Measurements from ENCODE around the gene NDRG3.
"Not testable (repeated sequence)": the region's sequence is repeated elsewhere in the genome, so short reads cannot be mapped to it uniquely, and the experiment has no call there.

The NDRG3 gene

GRCh38 chr20:36644032-36644705, 101.7 kb downstream of the NDRG3 start:
- no peak for DNase-seq (ENCODE audit: low spot score)

GRCh38 chr20:36642136-36642535, 103.8 kb downstream of the NDRG3 start:
- no peak for DNase-seq (ENCODE audit: low spot score)

DNA sequence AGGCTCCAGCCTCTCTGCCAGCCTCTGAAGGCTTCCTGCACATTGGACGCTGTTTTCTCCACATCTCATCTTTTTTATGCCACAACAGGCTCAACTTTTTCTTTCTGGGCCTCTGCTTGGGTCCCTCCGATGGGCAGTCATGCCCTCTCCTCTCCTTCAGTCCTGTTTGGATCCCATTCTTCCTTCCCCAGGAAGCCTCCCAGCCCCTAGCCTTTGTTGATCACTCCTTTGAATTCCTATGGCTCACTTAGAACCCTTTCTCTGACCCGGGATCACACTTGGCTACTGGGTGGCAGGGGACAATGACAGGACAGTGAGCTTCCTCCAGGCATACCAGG, 104.4 kb downstream of the NDRG3 start:
- no peak for DNase-seq (ENCODE audit: low spot score)

GRCh38 chr20:36638876-36639400, 107.0 kb downstream of the NDRG3 start:
- DNase-seq (ENCODE audit: low spot score), result not testable (repeated sequence)

GRCh38 chr20:36634342-36634741, 111.5 kb downstream of the NDRG3 start:
- no peak for DNase-seq (ENCODE audit: low spot score)

- no peak for DNase-seq (ENCODE audit: low spot score)
These were observed 112.6 kb downstream of the NDRG3 start for GRCh38 chr20:36633285-36633772.

GRCh38 chr20:36632487-36633284, 113.2 kb downstream of the NDRG3 start:
- DNase-seq (ENCODE audit: low spot score), result no peak

DNA sequence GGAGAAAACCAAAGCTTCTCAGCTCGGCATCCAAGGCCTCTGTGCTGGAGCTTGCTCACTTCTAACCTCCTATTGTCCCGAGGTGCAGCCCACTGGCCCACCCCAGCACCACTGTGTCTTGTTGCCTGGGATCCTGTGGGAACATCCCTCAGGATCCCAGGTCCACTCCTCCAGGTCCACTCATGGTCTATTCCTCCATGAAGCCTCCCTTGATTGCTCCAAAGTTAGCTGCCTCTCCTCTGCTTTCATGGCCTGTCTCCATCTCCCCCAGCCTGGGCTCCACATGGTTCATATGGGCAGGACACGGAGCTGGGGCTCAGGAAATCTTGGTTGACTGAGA, 113.8 kb downstream of the NDRG3 start:
- no peak for DNase-seq (ENCODE audit: low spot score)

DNA sequence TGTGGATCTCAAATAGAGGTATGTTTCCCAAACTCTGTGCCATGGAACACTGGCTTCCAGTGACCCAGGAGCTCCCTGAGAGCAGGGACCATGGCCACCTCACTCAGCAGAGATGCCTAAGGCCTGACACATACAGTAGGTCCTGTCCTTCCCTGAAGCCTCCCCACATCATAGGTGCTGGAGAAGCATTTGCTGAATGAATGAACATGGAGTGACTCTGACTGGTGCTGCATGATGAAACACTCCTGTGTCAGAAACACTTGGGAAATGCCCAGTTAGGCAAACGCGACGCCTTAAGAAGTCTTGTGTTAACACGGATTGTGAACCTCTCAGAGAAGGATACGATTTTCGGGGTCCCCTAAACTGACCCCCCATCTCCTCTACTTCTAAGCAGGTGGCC, 114.2 kb downstream of the NDRG3 start:
- no peak for DNase-seq (ENCODE audit: low spot score)

- no peak for DNase-seq (ENCODE audit: low spot score)
These were observed 115.9 kb downstream of the NDRG3 start for GRCh38 chr20:36629719-36630681.

DNA sequence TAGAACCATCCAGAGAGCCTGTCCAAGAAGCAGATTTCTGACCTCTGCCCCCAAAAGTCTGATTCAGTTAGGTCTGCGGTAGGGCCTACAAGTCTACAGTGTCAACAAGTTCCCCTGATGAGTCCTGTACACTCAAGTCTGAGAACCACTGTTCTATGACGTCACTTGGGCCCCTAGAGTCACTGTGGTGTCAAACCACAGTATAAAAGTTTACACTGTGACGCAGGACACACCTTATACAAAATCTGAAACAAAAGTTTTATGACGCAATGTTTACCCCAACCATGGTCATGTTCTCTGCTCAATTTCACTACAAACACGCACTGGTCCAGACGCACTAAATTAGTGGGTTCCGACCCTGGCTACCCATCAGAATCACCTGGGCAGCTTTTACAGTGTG, 117.8 kb downstream of the NDRG3 start:
- no peak for DNase-seq (ENCODE audit: low spot score)

- no peak for DNase-seq (ENCODE audit: low spot score)
These were observed 121.0 kb downstream of the NDRG3 start for GRCh38 chr20:36624944-36625324.

DNA sequence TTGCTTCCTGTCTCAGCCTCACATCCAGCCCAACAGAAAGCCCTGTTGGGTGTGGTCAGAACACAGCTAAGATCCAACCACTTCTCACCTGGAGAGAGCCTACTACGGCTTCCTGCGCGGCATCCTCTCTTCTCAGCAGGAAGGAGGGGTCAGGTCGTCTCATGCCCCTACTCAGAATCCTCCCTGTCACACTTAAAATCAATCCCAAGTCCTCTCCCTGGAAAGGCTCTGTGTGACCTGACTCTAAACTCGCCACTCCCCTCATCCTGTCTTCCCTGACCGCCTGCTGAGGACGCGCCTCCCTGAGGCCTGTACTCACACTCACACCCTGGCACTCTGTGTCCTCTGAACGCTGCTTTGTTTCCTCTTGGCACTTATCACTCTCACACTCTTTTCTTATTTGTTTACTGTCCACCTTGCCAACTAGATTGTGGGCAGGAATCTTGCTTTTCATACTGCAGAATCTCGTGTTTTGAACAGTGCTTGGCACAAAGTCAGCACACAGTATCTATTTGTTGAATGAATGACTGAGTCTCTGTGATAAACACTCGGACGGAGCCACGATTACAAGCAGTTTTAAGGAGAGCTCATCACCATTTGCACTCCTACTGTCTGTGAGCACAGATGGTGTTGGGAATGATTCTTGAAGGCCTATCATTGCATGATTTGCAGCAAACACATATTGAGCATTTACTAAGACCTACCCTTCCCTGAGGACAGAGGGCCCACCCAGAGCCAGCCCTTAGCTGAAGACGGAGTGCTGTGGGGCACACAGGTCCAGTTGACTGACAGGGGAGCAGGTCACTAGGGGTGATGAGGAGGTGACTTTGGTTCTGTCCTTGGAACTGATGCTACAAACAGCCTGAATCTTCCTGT, 121.6 kb downstream of the NDRG3 start:
- DNase-seq (ENCODE audit: low spot score), result peak; percentile 44

DNA sequence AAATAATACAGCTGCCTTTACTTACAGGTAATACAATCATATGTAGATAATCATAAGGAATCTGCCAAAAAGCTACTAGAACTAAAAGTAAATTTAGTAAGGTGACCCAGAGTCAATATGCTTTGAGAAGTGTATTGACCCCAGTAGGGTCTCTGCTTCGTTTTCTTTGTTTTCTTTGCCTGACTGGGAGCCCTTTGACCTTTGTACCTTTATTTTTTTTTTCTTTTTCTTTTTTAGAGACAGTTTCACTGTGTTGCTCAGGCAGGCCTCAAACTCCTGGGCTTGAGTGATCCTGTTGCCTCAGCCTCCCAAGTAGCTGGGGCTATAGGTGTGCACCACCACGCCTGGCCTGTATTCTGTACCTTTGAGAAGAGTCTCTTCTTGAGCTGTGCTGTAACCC, 122.4 kb downstream of the NDRG3 start:
- no peak for DNase-seq (ENCODE audit: low spot score)

GRCh38 chr20:36620917-36621316, 125.0 kb downstream of the NDRG3 start:
- DNase-seq (ENCODE audit: low spot score), result no peak

- no peak for DNase-seq (ENCODE audit: low spot score)
These were observed 130.9 kb downstream of the NDRG3 start for GRCh38 chr20:36614781-36615557.

DNA sequence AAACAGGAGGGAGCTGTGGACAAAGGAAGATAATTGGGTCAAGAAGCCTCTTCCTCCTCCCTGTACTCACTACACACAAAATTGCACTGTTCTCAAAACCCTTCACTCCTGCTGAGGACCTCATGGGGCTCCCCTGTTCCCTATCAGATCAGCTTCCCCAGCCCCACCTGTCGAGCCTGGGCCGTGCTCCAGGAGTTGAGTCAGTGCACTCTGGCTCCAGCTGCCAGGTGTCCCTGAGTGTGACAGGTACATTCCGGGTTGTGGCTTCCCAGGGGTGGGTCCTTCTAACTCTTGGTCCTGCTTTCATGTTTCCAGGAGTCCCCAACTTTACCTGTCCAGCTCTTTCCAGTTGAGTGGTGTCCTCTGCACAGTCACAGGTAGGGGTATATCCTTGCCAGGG, 131.9 kb downstream of the NDRG3 start:
- DNase-seq (ENCODE audit: low spot score), result no peak

- DNase-seq (ENCODE audit: low spot score), result no peak
These were observed 134.3 kb downstream of the NDRG3 start for GRCh38 chr20:36611625-36612024.

- not testable (repeated sequence) for DNase-seq (ENCODE audit: low spot score)
These were observed 137.5 kb downstream of the NDRG3 start for GRCh38 chr20:36608388-36608728.

DNA sequence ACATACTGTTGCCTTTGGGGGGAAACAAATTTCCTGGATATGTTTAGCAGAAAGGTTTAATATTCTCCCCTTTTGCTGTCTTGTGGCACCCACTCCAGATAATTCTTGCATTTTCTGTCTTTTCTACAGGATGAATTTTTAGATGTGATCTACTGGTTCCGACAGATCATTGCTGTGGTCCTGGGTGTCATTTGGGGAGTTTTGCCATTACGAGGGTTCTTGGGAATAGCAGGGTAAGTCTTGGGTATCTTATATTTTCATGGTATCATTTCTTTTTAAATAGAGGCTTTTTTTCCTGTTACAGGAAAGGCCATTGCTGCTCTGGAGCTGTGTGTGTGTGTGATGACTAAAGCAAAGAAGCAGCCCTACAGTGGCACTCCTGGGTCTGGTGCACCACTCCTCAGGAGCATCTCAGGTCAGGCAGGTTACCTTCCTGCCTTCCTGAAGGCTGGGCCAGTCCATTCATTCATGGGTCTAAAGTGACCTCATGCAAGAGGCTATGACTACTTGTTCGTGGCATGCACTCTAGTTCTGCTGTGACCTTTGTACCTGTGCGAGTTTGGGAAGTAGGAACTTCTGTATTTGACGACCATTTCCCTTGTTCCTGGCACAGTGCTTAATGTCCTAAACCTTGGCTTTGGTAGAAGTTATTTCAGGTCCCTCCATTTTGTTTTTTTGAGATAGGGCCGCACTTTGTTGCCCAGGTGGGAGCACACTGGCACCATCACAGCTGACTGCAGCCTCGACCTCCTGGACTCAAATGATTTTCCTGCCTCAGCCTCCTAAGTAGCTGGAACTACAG, 138.1 kb downstream of the NDRG3 start:
- no peak for DNase-seq (ENCODE audit: low spot score)

Measured in Ammon's horn (tissue), 1 donor.